Measurements from ENCODE around the gene RIPK4.

DNA sequence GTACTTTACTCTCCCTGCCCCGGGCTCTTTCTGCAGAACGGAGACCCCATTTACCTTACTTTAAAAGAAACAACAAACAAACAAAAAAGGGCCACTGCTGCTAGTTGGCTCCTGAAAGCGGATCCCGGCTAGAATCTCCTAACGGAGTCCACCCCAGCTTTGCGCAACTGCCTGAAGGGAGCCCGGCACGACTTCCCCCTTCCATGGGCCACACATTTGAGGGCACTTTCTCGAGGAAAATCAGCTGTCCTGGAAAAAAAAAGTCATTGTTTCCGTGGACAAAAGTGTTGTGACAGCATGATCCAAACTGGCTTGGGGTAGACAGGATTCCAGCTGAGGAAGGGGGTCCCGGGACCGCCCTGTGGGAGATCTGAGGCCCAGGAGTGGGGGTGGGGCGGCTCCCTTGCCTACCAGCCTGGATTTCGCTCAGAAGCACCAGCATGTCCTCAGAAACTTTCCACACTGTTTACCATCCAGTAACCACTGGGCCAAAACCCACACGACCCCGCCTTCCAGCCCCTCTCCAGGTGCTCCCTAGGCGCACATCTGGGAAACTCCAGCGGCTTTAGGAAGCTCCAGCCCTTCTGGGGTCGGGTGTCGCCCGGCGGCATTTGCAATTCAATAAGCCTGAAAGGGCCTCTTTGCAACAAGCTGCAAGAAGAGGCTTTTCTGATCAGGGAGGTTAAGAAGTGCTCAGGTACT lies 4.8 kb downstream of the RIPK4 start:
- TF ChIP-seq, protein P1, sequence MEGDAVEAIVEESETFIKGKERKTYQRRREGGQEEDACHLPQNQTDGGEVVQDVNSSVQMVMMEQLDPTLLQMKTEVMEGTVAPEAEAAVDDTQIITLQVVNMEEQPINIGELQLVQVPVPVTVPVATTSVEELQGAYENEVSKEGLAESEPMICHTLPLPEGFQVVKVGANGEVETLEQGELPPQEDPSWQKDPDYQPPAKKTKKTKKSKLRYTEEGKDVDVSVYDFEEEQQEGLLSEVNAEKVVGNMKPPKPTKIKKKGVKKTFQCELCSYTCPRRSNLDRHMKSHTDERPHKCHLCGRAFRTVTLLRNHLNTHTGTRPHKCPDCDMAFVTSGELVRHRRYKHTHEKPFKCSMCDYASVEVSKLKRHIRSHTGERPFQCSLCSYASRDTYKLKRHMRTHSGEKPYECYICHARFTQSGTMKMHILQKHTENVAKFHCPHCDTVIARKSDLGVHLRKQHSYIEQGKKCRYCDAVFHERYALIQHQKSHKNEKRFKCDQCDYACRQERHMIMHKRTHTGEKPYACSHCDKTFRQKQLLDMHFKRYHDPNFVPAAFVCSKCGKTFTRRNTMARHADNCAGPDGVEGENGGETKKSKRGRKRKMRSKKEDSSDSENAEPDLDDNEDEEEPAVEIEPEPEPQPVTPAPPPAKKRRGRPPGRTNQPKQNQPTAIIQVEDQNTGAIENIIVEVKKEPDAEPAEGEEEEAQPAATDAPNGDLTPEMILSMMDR (IDR thresholded peaks at IDR 0.05) = no peak
- TF ChIP-seq ZFX (IDR thresholded peaks at IDR 0.05; ENCODE audit: borderline replicate concordance) = no peak

Measured in 22Rv1 (cell line).